Activated T-cell treated with anti-CD3 and anti-CD28 coated beads for 4 hours (primary cell): ENCODE measurements around the gene SERP2.

Experiments used
- DNase-seq: peaks from one replicate; pipeline ENCODE4 v3.0.0-alpha.2; 2020

Gene SERP2

DNA sequence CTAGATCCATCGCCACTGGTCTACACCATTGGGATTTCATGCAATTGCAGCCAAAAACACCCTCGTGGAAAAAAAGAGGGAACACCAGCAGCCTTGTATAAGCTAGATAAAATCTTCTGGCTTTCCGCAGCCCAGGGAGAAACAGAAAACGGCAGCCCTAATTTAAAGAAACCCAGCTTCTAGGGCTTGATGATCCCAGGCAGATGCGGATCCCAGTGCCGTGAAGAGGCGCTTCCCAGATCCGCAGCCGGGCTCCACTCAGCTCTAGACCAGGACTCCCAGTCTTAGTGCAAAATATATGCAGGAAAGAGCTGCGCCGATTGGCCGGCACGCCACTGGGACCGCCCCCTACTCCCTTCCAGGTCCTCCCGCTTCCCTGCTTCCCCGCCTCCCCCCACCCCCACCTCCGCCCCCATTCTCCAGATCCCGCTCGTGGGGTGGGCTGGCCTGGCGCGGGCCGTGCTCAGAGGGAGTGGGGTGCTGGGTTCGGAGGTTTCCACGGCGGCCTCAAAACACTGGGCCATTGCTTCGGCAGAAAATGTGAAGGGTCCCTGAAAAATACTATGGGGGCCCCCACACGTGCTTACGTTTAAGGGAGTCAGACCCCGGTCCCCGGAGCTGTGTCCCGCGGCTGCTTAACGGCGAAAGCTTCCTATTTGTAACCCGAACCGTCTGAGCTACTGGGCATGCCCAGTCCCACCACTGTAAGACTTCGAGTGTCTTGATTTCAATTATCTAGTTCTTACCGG is 63.1 kb downstream of the SERP2 start:
- DNase-seq, result peak; percentile 19

DNA sequence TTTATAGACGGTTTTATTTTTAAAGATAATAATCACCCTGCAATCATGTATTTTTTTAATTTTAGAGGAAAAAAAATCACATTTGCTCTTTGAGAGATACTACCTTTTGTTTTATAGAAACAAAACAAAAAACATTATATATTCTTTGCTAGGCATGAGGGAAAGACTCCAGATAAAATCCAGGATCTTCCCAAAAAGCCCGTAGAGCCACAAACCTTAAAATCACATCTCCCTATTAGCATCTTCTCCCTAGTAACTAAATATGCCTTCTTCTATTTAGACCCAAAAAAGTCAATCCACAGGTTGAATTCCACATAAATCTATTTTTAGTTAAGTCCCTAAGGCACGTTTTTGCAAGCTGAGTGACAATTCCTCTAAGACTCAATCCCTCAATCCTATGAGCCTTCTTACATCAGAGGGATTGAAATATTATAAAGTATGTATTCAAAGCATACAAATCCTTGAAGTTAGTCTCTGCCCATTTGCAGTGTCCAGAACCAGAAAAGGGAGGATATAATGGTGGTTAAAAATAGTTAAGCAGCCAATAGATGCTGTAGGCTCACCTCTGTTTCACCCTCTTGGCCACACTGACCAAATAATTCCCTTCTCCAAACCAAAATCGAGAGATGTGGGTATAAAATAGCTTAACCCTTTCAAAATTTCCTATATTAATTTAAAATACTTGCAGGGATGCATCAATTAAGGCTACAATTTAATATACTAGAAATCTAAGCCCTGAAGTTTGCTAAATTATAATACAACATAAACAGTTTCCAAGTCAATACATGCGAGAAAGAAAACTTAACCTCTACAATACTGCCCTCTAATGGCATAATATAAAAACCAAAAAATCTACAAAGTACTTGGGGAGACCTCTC is 64.0 kb downstream of the SERP2 start:
- no peak for DNase-seq

DNA sequence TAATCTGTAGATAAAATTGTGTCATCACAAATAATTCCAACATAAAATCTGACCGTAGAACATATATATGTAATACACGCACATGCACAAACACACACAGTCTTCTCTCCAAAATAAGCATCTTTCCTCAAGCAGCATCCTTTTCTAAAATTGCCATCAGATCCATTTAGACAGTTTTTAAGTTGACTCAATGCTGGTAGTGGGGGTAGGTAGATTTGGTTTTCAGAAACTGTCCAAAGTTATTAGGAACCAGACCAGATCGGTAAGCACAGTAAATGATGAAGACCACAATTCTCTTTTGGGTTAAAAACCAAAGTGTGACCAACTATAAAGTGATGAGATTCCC is 64.6 kb downstream of the SERP2 start:
- no peak for DNase-seq

DNA sequence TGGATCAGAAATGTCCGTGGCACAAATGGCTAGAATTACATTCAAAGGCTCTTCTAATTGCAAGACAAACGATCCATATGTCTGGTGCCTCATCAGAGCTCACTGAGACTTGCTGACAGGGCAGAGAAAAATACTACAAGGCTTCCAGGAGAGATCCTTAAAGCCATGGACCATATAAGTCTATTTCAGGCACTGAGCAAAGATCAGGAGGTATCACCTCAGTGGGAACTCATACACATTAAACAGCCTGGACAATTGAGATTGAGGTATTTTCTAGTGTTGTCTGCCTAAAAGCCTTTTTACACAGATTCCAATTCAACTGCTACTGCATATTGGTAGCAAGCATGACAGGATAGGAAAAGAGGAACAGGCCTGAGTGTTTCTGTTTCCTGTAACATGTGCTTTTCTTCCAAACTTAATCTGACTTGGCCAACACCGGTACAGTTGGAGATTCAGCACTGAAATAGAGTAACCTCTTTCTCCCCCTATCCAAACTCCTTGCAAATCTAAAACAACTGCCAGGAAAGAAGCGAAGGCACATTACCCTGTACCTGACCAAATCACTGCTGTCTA is 65.9 kb downstream of the SERP2 start:
- DNase-seq, result no peak

DNA sequence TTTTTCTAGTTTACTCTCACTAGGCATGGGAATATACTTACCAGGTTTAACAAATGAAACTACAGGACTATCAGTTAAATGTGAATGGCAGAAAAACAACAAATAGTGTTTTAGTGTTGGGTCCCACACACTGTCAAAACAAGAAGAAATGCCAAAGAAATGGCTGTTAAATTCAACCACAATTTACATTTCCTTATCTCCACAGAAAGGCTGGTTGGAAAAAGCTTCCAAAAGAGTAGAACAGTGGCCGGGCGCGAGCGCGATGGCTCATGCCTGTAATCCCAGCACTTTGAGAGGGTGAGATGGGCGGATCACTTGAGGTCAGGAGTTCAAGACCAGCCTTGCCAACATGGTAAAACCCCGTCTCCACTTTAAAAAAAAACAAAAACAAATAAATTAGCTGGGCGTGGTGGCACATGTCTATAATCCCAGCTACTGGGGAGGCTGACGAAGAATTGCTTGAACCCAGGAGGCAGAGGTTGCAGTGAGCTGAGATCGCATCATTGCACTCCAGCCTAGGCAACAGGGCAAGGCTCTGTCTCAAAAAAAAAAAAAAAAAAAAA is 66.5 kb downstream of the SERP2 start:
- no peak for DNase-seq
